AG04450 (cell line): ENCODE measurements around the gene APBA2. TPM values are rescaled to one million over a fixed set of nuclear protein-coding genes. Genes with fewer than 3 reads are reported as not detected.
"Not testable (repeated sequence)": the region's sequence is repeated elsewhere in the genome, so short reads cannot be mapped to it uniquely, and the experiment has no call there.

Experiments
- CTCF ChIA-PET: fragments of 300-600, 350-600 bp; formaldehyde crosslinking; extraction: SDS; loops from one replicate; lab custom pipeline; 2022; ENCODE audit warnings: antibody characterized with exemption, inconsistent platforms; lab: Charles Lee
- POLR2A ChIA-PET: fragments of 350-600 bp; formaldehyde crosslinking; extraction: SDS; loops from one replicate; lab custom pipeline; 2021; ENCODE audit warnings: antibody characterized with exemption, inconsistent platforms; lab: Yijun Ruan, JAX
- DNase-seq: peaks from one replicate; pipeline ENCODE4 v3.0.0-alpha.2; 2011; ENCODE audit warnings: low read depth, low spot score
- H3K27ac ChIP-seq: one replicate; pipeline ENCODE4 v1.5.1; 2012; ENCODE audit warnings: low read depth, low read length, control low read depth
- H3K27me3 ChIP-seq: one replicate; pipeline ENCODE4 v1.6.0; 2012; ENCODE audit warnings: low read length; ENCODE audit not compliant: control insufficient read depth, insufficient read depth
- H3K4me3 ChIP-seq: 2 replicates; pipeline ENCODE4 v1.5.1; 2011; ENCODE audit warnings: mild to moderate bottlenecking, low read depth, low read length, control low read depth
- H3K9me3 ChIP-seq: 2 replicates; pipeline ENCODE4 v1.5.1; 2012; ENCODE audit warnings: low read length; ENCODE audit not compliant: control insufficient read depth, insufficient read depth
- CTCF ChIP-seq: IDR thresholded peaks from 2 replicates; pipeline ENCODE4 v1.5.1; 2011; ENCODE audit warnings: low read depth, low read length, control low read depth, inconsistent platforms
- polyA plus RNA-seq: library from polyadenylated mRNA; depleted of rRNA; stranded (reverse); fragments of >200 nt; gene quantifications from 2 replicates; pipeline ENCODE4 v1.2.3, GENCODE V29; 2011

Gene APBA2
- polyA plus RNA-seq, 1 experiment, result 18.9 TPM

DNA sequence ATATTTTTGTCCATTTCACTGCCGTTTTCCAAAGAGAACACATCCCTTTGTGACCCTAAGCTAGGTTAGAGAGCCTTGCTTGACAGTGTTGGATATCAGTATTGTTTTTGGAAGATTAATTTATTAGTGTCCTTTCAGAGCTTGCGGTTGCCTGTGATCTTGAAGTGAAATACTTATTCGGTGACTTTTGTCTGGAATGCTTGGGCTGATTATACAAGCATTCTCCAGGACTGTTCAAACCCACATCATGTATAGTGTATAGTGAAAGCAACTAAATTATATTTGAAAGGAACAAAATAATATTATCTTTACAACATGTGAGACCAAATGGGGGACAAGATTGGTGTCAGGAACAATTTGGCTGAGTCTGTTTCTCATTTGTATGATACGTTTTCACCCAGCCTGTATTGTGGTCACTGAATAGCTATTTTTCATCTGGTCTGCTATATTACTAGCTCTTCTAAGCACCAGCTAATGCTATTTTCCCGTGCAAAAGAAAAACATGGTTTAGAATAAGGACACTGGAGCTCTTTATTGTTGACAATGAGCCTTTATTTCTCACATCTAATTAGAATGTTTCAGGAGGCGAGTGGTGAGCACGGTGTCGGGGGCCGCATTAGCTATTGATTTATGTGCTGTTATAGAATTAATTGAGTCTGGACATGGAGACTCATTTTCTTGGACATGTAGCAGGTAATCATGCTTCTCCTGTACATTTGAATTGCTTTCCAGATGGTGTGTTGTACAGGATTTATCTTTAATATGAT, 158.1 kb downstream of the APBA2 start:
- no peak for DNase-seq

DNA sequence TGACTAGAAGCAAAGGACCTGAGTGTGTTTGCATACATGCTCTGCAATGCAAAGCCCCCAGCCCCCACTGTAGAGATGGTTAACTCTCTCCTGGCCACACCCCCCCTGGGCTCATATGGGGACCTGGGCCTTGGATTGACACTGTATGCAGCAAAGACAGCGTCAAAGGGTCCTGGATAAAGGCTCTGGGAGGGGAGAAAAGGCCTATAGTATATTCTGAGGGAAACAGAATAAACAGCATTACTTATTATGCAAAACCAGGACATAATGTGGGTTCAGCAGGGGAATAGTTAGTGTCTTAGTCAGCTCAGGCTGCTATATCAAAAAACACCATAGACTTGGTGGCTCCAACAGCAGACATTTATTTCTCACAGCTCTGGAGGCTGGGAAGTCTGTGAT, 158.7 kb downstream of the APBA2 start:
- Histone ChIP-seq H3K27me3 (no peaks in the 10 kb centered on the region), H3K9me3 (no peaks in the 10 kb centered on the region), H3K4me3 (no peak overlapping the region), H3K27ac (no peak overlapping the region)
- CTCF ChIA-PET, result no interaction called here
- POLR2A ChIA-PET, result no interaction called here
- no peak for DNase-seq
- no peak for TF ChIP-seq CTCF

More for the DNA sequence above, 158.1 kb downstream of the APBA2 start:
- Histone ChIP-seq H3K4me3 (no peak overlapping the region), H3K27me3 (no peaks in the 10 kb centered on the region), H3K9me3 (no peaks in the 10 kb centered on the region), H3K27ac (no peak overlapping the region)
- ChIA-PET CTCF (no interaction called here), POLR2A (no interaction called here)
- TF ChIP-seq CTCF, result no peak

DNA sequence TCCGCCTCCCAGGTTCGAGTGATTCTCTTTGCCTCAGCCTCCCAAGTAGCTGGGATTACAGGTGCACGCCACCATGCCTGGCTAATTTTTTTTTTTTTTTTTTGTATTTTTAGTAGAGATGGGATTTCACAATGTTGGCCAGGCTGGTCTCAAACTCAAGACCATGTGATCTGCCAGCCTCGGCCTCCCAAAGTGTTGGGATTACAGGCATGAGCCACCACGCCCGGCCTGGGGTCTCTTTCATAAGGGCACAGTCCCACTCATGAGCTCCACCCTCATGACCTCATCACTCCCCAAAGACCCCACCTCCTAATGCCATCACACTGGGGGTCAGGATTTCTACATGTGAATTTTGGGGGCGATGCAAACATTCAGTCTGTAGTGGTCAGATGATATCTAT, 159.4 kb downstream of the APBA2 start:
- H3K9me3 ChIP-seq, CTCF ChIA-PET, DNase-seq, H3K27ac ChIP-seq, H3K4me3 ChIP-seq, H3K27me3 ChIP-seq, POLR2A ChIA-PET: not testable (repeated sequence)

GRCh38 chr15:29045717-29046116, 159.9 kb downstream of the APBA2 start:
- Histone ChIP-seq H3K4me3 (no peak overlapping the region), H3K27ac (no peak overlapping the region), H3K27me3 (no peaks in the 10 kb centered on the region), H3K9me3 (no peaks in the 10 kb centered on the region)
- DNase-seq, result no peak
- no peak for TF ChIP-seq CTCF
- CTCF ChIA-PET, result no interaction called here
- POLR2A ChIA-PET, result no interaction called here

DNA sequence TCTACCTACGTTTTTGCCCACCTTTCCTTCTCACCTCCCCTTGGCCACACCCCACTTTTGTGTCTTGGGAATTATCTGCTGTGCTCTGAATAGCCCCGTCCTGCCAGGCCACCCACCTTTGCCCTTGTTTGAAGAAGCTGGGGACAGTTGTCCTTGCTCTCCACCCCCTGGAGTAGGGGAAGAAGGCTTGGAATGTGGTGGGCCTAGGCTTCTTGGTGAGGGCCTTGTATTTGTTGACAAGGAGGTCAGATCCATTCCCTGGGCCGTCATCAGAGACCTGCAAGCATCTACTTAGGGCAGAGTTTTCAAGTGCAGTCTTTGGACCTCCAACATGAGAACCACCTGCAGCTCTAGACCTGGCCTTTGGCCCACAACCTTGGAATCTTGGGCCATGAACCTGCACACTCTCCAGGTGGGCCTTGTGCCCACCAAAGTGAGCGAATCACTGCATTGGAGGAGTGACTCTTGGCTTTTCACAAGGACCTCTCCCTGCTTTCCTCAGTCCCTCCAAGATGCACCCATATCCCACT, 160.6 kb downstream of the APBA2 start:
- no peak overlapping the region for H3K4me3 ChIP-seq
- ChIA-PET POLR2A (no interaction called here), CTCF (no interaction called here)

More for the DNA sequence above, 160.6 kb downstream of the APBA2 start:
- Histone ChIP-seq H3K27me3 (no peaks in the 10 kb centered on the region), H3K9me3 (no peaks in the 10 kb centered on the region), H3K27ac (no peak overlapping the region)
- no peak for DNase-seq
- no peak for TF ChIP-seq CTCF
